Endothelial cell of umbilical vein (primary cell): ENCODE measurements around the gene ACTR2. TPM values are rescaled to one million over a fixed set of nuclear protein-coding genes. Genes with fewer than 3 reads are reported as not detected.
"Not testable (repeated sequence)": the region's sequence is repeated elsewhere in the genome, so short reads cannot be mapped to it uniquely, and the experiment has no call there.

Experiments
- BruUV-seq: library from RNA; stranded (reverse); fragments of 400-500 nt; replicated peaks from 2 replicates; lab custom pipeline; 2021; lab: Mats Ljungman, UMichigan
- CTCF ChIA-PET: fragments of 300-600, 350-600 bp; sonication (Branson Sonifier 250); formaldehyde crosslinking; loops from one replicate; lab custom pipeline; 2021; ENCODE audit warnings: antibody characterized with exemption, inconsistent platforms; lab: Charles Lee
- POLR2A ChIA-PET: fragments of 300-600, 350-600 bp; sonication (Branson Sonifier 250); formaldehyde crosslinking; loops from one replicate; lab custom pipeline; 2021; ENCODE audit warnings: antibody characterized with exemption, inconsistent platforms; lab: Charles Lee
- DNase-seq: peaks from one replicate; pipeline ENCODE4 v3.0.0-alpha.2; 2011; ENCODE audit warnings: low read depth, low spot score
- FAIRE-seq: peaks from 2 replicates; lab custom pipeline; 2011; peaks lifted over from hg19 to GRCh38; lab: Jason Lieb, UNC
- H2AFZ ChIP-seq: 2 replicates; pipeline ENCODE4 v1.6.0; 2012; ENCODE audit warnings: low read depth, low read length, control low read depth, inconsistent platforms
- H3K27ac ChIP-seq: 2 replicates; pipeline ENCODE4 v1.5.1; 2011; ENCODE audit warnings: low read depth, mild to moderate bottlenecking, control low read depth, low read length, moderate library complexity; ENCODE audit not compliant: insufficient read depth
- H3K27me3 ChIP-seq, 2 experiments: 2 replicates each; pipeline versions ENCODE4 v1.6.0 to v1.6.1; 2011; ENCODE audit warnings: low read length in 2 of 2, mixed read lengths in 1 of 2; ENCODE audit not compliant: control insufficient read depth in 2 of 2, insufficient read depth in 2 of 2
- H3K36me3 ChIP-seq, 2 experiments: 2 replicates in 1 of 2; 3 replicates in 1 of 2; pipeline ENCODE4 v1.5.1; 2011; ENCODE audit warnings: low read length in 2 of 2, mild to moderate bottlenecking in 1 of 2, moderate library complexity in 1 of 2; ENCODE audit not compliant: control insufficient read depth in 2 of 2, insufficient read depth in 2 of 2; ENCODE audit errors: extremely low read depth in 1 of 2
- H3K4me1 ChIP-seq: 3 replicates; pipeline ENCODE4 v1.5.1; 2011; ENCODE audit warnings: mild to moderate bottlenecking, low read length; ENCODE audit not compliant: control insufficient read depth, insufficient read depth; ENCODE audit errors: extremely low read depth
- H3K4me2 ChIP-seq: 2 replicates; pipeline ENCODE4 v1.6.1; 2011; ENCODE audit warnings: low read length, control low read depth, mixed read lengths; ENCODE audit not compliant: insufficient read depth
- H3K4me3 ChIP-seq, 3 experiments: fragments of 200-600 bp in 1 of 3; sonication (generic), shearing (Covaris generic) in 1 of 3; replicated peaks in 1 of 3; 2 replicates each; pipeline ENCODE4 v1.5.1; 2011 to 2016; ENCODE audit warnings: control low read depth in 3 of 3, low read length in 3 of 3, mild to moderate bottlenecking in 2 of 3, inconsistent platforms in 1 of 3, low read depth in 1 of 3, moderate library complexity in 1 of 3; ENCODE audit not compliant: insufficient read depth in 1 of 3
- H3K79me2 ChIP-seq: 2 replicates; pipeline ENCODE4 v1.6.0; 2012; ENCODE audit warnings: low read length, inconsistent platforms; ENCODE audit not compliant: control insufficient read depth, insufficient read depth
- H3K9ac ChIP-seq: replicated peaks from 2 replicates; pipeline ENCODE3; 2011; ENCODE audit warnings: low read length, control low read depth; ENCODE audit not compliant: insufficient read depth; ENCODE audit errors: extremely low read depth
- H3K9me1 ChIP-seq: replicated peaks from 3 replicates; pipeline ENCODE4 v1.6.0; 2011; ENCODE audit warnings: mild to moderate bottlenecking, low read length; ENCODE audit not compliant: control insufficient read depth, insufficient read depth; ENCODE audit errors: extremely low read depth
- H3K9me3 ChIP-seq: replicated peaks from 2 replicates; pipeline ENCODE4 v1.5.1; 2012; ENCODE audit warnings: low read length, inconsistent platforms; ENCODE audit not compliant: control insufficient read depth, insufficient read depth
- H4K20me1 ChIP-seq: replicated peaks from 2 replicates; pipeline ENCODE3; 2011; ENCODE audit warnings: mild to moderate bottlenecking, low read length; ENCODE audit not compliant: control insufficient read depth, insufficient read depth; ENCODE audit errors: extremely low read depth
- CTCF ChIP-seq, 2 donors: IDR thresholded peaks; 1 replicate in 1 of 2; 2 replicates in 1 of 2; pipeline ENCODE4 v1.5.1; 2011; ENCODE audit warnings: low read length in 2 of 2, mild to moderate bottlenecking in 2 of 2, moderate library complexity in 2 of 2, control low read depth in 1 of 2, inconsistent platforms in 1 of 2, low read depth in 1 of 2; ENCODE audit not compliant: insufficient read depth in 1 of 2; ENCODE audit errors: extremely low read depth in 1 of 2
- EZH2 ChIP-seq: IDR thresholded peaks from 2 replicates; pipeline ENCODE4 v1.6.1; 2012; ENCODE audit warnings: borderline replicate concordance, low read depth, mild to moderate bottlenecking, moderate library complexity, low read length, inconsistent platforms; ENCODE audit not compliant: severe bottlenecking
- FOS ChIP-seq: IDR thresholded peaks from 2 replicates; pipeline ENCODE4 v1.6.1; 2011; ENCODE audit warnings: mild to moderate bottlenecking, low read length, moderate library complexity, borderline replicate concordance; ENCODE audit not compliant: insufficient read depth
- GATA2 ChIP-seq: IDR thresholded peaks from 2 replicates; pipeline ENCODE4 v1.7.0; 2011; ENCODE audit warnings: low read depth, mild to moderate bottlenecking, moderate library complexity, mixed read lengths, low read length; ENCODE audit not compliant: insufficient read length, insufficient read depth
- JUN ChIP-seq: IDR thresholded peaks from 2 replicates; pipeline ENCODE4 v1.6.1; 2011; ENCODE audit warnings: borderline replicate concordance, low read depth; ENCODE audit not compliant: insufficient read length, insufficient read depth
- MAX ChIP-seq: IDR thresholded peaks from 2 replicates; pipeline ENCODE4 v1.6.1; 2011; ENCODE audit not compliant: insufficient read depth, insufficient read length
- MYC ChIP-seq: IDR thresholded peaks from one replicate; pipeline ENCODE4 v1.6.1; 2011; ENCODE audit warnings: mild to moderate bottlenecking, low read depth, low read length
- POLR2A ChIP-seq: IDR thresholded peaks from 2 replicates; pipeline ENCODE4 v1.6.1; 2012; ENCODE audit warnings: low read depth, mild to moderate bottlenecking, control low read depth, low read length
- POLR2AphosphoS5 ChIP-seq: IDR thresholded peaks from 2 replicates; pipeline ENCODE4 v1.6.1; 2012; ENCODE audit warnings: low read depth, mild to moderate bottlenecking, control low read depth, low read length, moderate library complexity; ENCODE audit not compliant: insufficient read depth
- dilution Hi-C: fragments of 300-500 bp; cut with MboI; formaldehyde crosslinking; loops from one replicate; pipeline ENCODE4 v1.15.0; 2019; ENCODE audit warnings: low sequenced_read_pairs; ENCODE audit not compliant: extremely low pct_ligation_motif_present
- intact Hi-C: fragments of 100-400 bp; cut with micrococcal nuclease; formaldehyde crosslinking; loops from one replicate; pipeline ENCODE4 v1.10.0; 2022
- polyA plus RNA-seq, 4 experiments: library from polyadenylated mRNA; depleted of rRNA in 3 of 4; stranded (reverse) in 3 of 4; unstranded in 1 of 4; fragments of >200 nt; gene quantifications; 2 replicates each; pipeline versions ENCODE4 v1.2.1 to v1.2.3, GENCODE V29; 2011 to 2012; ENCODE audit warnings: missing spikeins in 1 of 4
- total RNA-seq: library from RNA; stranded (reverse); gene quantifications from 2 replicates; pipeline ENCODE4 v1.2.3, GENCODE V29; 2021

Gene ACTR2
- total and polyA plus RNA-seq, 2 donors (not counting 3 experiments of a cell fraction or from before 2014, with no cell fraction given) = 48.7 to 287 TPM

- H3K27ac ChIP-seq = no peak overlapping the region
- no peaks in the 10 kb centered on the region for H3K4me1 ChIP-seq
- no peak for TF ChIP-seq EZH2
- no peak for TF ChIP-seq POLR2AphosphoS5
- no peak for TF ChIP-seq FOS
- no peak for TF ChIP-seq JUN
- TF ChIP-seq CTCF (IDR thresholded peaks at IDR 0.05; ENCODE audit: extremely low read depth in 1 of 2, insufficient read depth in 1 of 2, low read depth in 1 of 2, low read length in 2 of 2) = no peak
- TF ChIP-seq GATA2 = no peak
- no peak for TF ChIP-seq POLR2A
- TF ChIP-seq MYC = no peak
- no peak for TF ChIP-seq MAX
- dilution Hi-C loops = no loop called here
- H3K36me3 ChIP-seq = peaks cover 6 to 15% of the 10 kb centered on the region in 2 experiments
- no peaks in the 10 kb centered on the region for H3K9me1 ChIP-seq
- FAIRE-seq = peak; percentile 35
- H3K79me2 ChIP-seq = peaks cover 35% of the 10 kb centered on the region
- no peaks in the 10 kb centered on the region for H3K9me3 ChIP-seq
- H3K4me2 ChIP-seq = no peak overlapping the region
- intact Hi-C loops = no loop called here
- no peaks in the 10 kb centered on the region for H4K20me1 ChIP-seq
- no peak for DNase-seq
- BruUV-seq = no TSS peak
- CTCF ChIA-PET = no interaction called here
- no peak overlapping the region for H3K9ac ChIP-seq
- H2AFZ ChIP-seq = no peak overlapping the region
- POLR2A ChIA-PET = no interaction called here
- no peak overlapping the region for H3K4me3 ChIP-seq
- H3K27me3 ChIP-seq = no peaks in the 10 kb centered on the region
These were observed 28.4 kb downstream of the ACTR2 start for GRCh38 chr2:65256054-65256453.

- H3K9me1 ChIP-seq, CTCF ChIA-PET, H3K27me3 ChIP-seq, DNase-seq, H3K4me3 ChIP-seq, H2AFZ ChIP-seq, FAIRE-seq, H3K9me3 ChIP-seq, POLR2A ChIA-PET, BruUV-seq, H3K4me1 ChIP-seq, H4K20me1 ChIP-seq, intact Hi-C loops, H3K27ac ChIP-seq, H3K4me2 ChIP-seq, H3K9ac ChIP-seq, dilution Hi-C loops: not testable (repeated sequence)
- H3K36me3 ChIP-seq = peaks cover 6 to 13% of the 10 kb centered on the region in 2 experiments
- peaks cover 44% of the 10 kb centered on the region for H3K79me2 ChIP-seq
These were observed 30.2 kb downstream of the ACTR2 start for GRCh38 chr2:65257866-65258265.
